ENCODE results near the gene XYLT2. TPM values are rescaled to one million over a fixed set of nuclear protein-coding genes. Genes with fewer than 3 reads are reported as not detected.

XYLT2 gene
- total and polyA plus RNA-seq, 2 of the 13 experiments (the other 11 are each of a cell fraction or from before 2014, with no cell fraction given), result 17.0 to 22.1 TPM

DNA sequence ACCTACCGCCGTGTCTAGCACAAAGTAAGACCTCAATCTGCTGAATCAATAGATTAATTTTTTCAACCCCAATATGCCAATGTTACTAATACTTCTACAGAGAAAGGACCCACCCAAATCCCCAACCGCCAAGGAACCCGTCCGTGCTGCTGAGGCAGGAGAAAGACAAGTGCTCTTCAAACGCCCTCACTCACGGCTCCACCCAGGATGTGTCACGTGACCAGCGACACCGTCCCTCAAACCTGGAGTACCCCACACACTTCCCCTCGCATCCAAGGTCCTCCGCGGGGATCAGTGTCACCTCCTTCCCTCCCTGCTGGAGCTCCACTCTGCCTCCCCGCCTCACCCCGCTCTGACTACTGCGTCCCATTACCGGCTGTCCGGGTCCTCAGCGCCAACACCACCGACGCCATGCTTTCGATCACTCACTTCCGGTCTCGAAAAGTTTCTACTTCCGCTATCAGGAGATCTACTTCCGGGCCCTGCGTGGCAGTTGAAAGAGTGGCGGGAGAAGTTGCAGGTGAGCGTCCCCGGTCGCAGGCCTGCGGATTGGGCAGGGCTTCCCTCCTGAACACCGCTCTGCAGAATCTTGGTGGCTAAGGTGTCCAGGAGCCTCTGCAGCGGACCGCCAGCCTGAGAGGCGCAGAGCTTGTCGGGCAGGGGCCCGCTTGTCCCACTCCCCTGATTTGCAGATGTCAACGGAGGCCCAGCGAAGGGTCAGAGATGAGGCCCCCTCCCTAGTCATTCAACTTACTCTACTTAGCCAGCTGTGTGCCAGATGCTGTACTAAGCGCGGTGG lies 27.0 kb downstream of the XYLT2 start, which contains the start of the genes EME1 and MRPL27 (continued):
- TF ChIP-seq, protein P1, sequence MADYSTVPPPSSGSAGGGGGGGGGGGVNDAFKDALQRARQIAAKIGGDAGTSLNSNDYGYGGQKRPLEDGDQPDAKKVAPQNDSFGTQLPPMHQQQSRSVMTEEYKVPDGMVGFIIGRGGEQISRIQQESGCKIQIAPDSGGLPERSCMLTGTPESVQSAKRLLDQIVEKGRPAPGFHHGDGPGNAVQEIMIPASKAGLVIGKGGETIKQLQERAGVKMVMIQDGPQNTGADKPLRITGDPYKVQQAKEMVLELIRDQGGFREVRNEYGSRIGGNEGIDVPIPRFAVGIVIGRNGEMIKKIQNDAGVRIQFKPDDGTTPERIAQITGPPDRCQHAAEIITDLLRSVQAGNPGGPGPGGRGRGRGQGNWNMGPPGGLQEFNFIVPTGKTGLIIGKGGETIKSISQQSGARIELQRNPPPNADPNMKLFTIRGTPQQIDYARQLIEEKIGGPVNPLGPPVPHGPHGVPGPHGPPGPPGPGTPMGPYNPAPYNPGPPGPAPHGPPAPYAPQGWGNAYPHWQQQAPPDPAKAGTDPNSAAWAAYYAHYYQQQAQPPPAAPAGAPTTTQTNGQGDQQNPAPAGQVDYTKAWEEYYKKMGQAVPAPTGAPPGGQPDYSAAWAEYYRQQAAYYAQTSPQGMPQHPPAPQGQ (CRISPR knock-in tag; IDR thresholded peaks at IDR 0.05; ENCODE audit: borderline replicate concordance), result no peak
- TF ChIP-seq ZNF547 (CRISPR knock-in tag; IDR thresholded peaks at IDR 0.05), result peak; percentile 95
- TF ChIP-seq, protein P2, sequence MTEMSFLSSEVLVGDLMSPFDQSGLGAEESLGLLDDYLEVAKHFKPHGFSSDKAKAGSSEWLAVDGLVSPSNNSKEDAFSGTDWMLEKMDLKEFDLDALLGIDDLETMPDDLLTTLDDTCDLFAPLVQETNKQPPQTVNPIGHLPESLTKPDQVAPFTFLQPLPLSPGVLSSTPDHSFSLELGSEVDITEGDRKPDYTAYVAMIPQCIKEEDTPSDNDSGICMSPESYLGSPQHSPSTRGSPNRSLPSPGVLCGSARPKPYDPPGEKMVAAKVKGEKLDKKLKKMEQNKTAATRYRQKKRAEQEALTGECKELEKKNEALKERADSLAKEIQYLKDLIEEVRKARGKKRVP (CRISPR knock-in tag; IDR thresholded peaks at IDR 0.05), result peak in 1 of 2 experiments; percentile 68; a peak in 2 of 4 replicates
- TF ChIP-seq GATAD2A (CRISPR knock-in tag; IDR thresholded peaks at IDR 0.05), result peak; percentile 74
- peak; percentile 100 for TF ChIP-seq SIN3A (IDR thresholded peaks at IDR 0.05; ENCODE audit: borderline replicate concordance, low read depth, low read length)
- TF ChIP-seq, protein P3, sequence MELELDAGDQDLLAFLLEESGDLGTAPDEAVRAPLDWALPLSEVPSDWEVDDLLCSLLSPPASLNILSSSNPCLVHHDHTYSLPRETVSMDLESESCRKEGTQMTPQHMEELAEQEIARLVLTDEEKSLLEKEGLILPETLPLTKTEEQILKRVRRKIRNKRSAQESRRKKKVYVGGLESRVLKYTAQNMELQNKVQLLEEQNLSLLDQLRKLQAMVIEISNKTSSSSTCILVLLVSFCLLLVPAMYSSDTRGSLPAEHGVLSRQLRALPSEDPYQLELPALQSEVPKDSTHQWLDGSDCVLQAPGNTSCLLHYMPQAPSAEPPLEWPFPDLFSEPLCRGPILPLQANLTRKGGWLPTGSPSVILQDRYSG (CRISPR knock-in tag; IDR thresholded peaks at IDR 0.05), result peak; percentile 40; the same call in 1 of the 2 replicates
- peak; percentile 65; the same call in 1 of the 2 replicates for TF ChIP-seq MED1 (CRISPR knock-in tag; IDR thresholded peaks at IDR 0.05)
- TF ChIP-seq PITX1 (CRISPR knock-in tag; IDR thresholded peaks at IDR 0.05), result peak; percentile 70; the same call in 1 of the 2 replicates
- peak; percentile 47 for TF ChIP-seq RBM22 (optimal IDR thresholded peaks at IDR 0.05; ENCODE audit: low read length)
- TF ChIP-seq REXO4 (CRISPR knock-in tag; IDR thresholded peaks at IDR 0.05; ENCODE audit: borderline replicate concordance), result no peak
- TF ChIP-seq GPN1 (CRISPR knock-in tag; IDR thresholded peaks at IDR 0.05; ENCODE audit: borderline replicate concordance), result peak; percentile 84; the same call in 1 of the 2 replicates
- TF ChIP-seq GATAD1 (CRISPR knock-in tag; IDR thresholded peaks at IDR 0.05), result peak; percentile 99
- peak; percentile 85 for TF ChIP-seq MEIS2 (CRISPR knock-in tag; IDR thresholded peaks at IDR 0.05)
- TF ChIP-seq SOX5 (CRISPR knock-in tag; IDR thresholded peaks at IDR 0.05; ENCODE audit: borderline replicate concordance), result peak; percentile 48
- 0 out of 2 replicates have a peak, but pooled peaks have one; percentile 44 for TF ChIP-seq HMG20A (CRISPR knock-in tag; IDR thresholded peaks at IDR 0.05; ENCODE audit: borderline replicate concordance)

All from HepG2 (cell line).